Measurements from ENCODE around the gene NME9.

- TF ChIP-seq CTCF (IDR thresholded peaks at IDR 0.05): no peak
- no peak for TF ChIP-seq POLR2A (IDR thresholded peaks at IDR 0.05)
Measured at GRCh38 chr3:138359148-138359918, 29.7 kb upstream of the NME9 start.

Measured in uterus (tissue), 2 donors.